Measurements from ENCODE around the gene ARPC2.

ARPC2 gene

DNA sequence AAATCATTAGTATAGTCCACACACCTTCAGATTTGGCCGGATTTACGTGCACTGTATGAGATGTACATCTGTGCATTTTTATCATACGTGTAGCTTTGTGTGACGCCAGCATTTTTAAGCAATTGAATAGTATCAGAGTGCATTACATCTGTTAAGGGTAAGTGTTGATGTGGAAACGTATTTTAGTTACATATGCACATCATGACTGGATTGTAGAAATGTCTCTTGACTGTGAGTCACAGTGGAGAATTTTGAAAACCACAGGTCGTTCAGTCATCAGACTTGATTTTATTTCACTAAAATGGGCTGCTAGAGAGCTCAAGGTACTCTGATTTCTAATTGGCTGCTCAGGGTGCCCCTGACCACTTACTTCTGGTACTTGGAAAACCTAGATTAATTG lies 38.5 kb downstream of the ARPC2 start:
- DNase-seq: no peak

DNA sequence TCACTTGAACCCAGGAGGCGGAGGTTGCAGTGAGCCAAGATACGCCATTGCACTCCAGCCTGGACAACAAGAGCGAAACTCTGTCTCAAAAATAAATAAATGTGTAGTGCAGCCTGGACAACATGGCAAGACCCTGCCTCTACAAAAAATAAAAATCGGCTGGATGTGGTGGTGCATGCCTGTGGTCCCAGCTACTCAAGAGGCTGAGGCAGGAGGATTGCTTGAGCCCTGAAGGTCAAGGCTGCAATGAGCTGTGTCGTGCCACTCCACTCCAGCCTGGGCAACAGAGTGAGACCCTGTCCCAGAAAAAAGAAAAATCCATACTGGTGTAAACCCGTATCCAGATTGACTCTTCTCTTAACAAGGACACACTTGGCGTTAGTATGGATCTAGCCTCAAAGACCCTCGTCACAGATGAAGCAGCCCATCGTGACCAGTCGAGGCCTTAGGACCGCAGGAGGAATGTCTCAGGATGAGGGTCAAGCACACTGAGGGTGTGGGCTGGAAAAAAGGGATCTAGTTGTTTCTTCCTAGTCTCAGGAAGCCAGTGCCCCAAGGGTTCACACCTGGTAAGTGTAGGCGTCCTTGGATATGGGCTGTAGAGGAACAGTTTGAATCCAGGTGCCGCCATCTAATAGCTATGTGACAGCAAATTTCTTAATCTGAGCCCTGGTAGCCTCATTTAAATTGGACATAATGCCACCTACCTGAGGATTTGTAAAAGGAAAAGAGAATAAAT lies 39.8 kb downstream of the ARPC2 start:
- DNase-seq: no peak

DNA sequence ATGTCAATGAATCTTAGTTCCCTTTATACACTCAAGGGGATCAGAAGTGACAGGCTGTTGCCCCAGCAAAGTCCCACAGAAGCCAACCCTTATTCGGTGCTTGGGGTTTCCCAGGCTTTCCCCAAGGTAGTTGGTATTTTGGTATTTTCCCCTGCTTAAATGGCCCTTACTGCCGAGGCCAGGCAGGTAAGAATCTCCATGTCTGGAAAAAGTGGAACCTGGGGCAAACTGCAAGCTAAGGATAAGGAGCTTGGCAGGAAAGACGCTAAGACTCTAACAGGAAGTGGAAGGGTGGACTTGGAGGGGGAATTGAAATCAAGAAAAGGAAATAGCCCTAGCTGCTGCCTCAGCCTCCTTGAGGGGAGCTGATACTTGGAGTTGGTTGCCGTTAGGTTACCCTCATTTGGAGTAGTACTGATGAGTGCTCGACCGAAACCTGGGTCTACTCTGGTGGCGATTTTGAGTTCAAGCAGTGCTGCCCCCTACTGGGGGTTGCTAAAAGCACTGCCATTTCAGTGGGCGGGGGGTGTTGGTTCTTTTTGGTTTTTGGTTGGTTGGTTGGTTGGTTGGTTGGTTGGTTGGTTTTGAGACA lies 40.5 kb downstream of the ARPC2 start:
- DNase-seq: peak; percentile 43 to 54

DNA sequence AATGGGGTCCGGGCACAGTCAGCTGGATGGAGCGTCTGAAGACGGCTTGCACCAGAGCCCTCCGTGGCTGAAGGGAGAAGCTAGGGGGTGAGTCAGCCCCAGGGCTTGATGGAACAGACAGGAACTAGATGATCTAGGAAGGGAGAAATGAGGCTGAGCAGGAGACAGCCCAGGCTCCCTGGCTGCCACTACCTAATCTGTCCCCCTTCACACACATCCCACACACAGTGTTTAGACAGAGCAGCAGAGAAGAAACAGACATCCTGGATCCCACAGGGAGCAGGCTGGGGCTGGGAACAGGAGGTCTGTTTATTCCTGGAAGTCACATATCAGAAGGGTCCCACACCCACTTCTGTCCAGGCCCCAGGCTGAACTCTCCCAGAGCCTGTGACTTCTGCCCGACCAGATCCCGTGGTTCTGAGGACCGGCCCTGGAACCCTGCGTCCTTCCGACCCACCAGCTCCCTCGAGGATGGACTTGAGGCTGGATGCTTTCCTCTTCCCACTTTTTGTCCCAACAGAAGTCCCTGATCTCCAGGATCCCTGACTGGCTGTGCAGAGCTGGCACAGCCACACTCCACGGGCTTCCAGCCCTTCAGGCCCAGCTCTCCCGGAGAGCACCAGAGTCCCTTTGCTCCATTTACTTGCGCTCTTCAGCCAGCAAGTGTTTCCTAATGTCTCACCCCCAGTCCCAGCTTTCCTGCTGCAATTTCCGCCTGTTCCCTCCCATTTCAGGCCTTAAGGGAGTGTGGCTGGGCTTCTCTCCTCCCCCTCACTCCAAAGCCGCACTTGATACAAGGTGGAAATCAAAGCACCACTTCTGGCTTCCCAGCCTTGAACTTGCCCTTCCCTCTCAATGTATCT lies 42.3 kb downstream of the ARPC2 start:
- no peak for DNase-seq

DNA sequence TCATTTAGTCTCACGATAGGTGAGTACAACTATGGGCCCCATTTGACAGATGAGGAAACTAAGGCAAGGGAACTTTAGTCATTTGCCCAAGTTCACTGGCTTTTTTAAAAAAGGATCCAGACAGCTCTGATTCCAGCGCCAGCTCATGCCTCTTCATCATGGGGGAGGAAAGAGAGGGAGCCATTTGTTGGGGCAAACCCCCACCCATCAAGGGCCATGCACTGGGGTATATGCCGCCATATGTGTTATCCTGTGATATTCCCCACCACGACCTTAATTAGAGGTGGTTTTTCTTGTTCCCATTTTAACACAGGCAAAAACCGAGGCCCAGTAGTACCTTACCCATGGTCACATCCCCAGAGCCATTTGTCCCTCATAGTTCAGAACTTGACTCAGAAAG lies 43.2 kb downstream of the ARPC2 start:
- no peak for DNase-seq

DNA sequence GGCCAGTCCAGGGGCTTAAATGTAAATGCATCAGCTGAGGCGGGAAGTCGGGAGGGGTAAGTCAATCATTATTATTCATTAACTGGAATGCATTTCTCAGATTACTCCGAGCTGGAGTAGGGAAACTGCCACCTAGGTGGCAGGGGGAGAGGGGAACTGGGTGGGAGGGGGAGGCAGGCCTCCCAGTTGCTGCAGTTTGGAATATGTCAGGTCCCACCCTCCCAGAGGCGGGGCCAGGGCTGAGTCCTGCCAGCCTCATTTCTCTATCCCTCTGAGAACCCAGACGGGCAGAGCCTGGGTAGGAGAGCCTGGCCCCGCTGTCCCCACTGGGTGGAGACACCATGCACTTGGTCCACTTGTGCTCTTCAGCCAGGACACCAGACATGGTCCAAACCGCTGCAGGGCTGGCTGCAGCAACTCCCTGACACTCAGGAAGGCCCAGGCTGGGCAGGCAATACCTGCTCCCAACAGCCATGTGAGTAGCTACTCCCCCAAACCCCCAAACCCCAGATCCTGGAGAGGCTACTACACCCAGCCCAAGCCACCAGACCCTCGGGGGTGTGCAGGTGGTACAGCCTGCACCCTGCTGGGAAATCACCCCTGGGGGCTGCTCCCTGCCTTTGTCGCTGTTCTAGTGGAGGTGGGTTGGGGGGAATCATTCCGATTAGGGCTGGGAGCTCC lies 43.9 kb downstream of the ARPC2 start, which contains the start of gene GPBAR1:
Gene GPBAR1 (plus strand): TSS at position 274 of the 681 bp plus-strand sequence. CDS start 1,710 bp downstream, outside the sequence.
- no peak for DNase-seq

DNA sequence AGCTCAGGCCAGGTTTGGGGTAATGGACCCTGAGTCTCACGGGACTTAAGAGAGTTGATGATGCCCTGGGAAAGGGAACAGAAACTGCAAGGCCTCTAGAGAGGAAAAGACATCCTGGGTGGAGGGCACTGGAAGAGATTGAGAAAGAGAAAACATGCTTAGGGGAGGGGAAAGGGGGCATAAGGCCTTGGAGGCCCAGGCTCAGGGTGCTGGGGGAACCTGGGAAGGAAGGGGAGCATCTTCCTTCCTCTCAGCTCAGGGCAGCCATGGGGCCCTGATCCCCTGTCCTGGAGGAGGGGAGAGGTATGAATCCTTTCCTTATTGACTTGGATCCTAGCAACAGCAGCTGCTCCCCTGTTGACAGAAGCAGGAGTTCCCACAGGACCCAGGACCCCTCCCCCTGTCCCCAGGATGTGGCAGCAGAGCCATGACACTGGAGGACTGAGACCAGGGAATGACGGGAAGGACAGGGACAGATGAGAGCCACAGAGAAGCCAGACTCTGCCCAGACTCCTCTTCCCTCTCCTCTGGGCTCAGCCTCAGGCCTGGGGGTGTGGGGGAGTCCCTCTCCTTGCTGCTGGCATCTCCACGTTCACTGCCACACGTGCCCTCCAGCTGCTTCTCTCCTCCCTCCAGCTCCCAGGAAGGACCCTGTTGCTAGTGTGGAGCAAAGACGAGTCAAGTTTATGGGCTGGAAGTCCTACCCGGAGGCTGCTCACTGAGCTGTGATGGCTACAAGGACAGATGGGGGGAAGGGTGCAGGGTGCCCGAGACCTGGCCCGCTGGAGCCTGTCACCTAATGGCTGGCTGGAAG lies 44.6 kb downstream of the ARPC2 start:
- no peak for DNase-seq

DNA sequence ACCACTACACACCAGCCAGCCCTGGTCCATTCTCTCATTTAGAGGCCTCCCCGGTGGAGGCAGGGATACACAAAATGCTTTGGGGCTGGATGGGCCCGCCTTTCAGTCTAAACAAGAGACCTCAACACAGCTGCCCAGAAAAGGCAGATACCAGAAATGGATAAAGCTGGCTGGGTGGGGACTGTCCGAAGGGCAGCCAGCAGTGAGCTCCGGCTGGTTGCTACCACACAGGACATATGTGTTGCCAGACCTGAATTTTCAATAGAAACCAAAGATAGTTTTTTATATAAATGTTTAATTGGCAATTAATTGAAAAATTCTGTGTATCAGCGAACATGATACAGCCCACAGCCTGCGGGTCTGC lies 45.2 kb downstream of the ARPC2 start:
- DNase-seq: no peak

DNA sequence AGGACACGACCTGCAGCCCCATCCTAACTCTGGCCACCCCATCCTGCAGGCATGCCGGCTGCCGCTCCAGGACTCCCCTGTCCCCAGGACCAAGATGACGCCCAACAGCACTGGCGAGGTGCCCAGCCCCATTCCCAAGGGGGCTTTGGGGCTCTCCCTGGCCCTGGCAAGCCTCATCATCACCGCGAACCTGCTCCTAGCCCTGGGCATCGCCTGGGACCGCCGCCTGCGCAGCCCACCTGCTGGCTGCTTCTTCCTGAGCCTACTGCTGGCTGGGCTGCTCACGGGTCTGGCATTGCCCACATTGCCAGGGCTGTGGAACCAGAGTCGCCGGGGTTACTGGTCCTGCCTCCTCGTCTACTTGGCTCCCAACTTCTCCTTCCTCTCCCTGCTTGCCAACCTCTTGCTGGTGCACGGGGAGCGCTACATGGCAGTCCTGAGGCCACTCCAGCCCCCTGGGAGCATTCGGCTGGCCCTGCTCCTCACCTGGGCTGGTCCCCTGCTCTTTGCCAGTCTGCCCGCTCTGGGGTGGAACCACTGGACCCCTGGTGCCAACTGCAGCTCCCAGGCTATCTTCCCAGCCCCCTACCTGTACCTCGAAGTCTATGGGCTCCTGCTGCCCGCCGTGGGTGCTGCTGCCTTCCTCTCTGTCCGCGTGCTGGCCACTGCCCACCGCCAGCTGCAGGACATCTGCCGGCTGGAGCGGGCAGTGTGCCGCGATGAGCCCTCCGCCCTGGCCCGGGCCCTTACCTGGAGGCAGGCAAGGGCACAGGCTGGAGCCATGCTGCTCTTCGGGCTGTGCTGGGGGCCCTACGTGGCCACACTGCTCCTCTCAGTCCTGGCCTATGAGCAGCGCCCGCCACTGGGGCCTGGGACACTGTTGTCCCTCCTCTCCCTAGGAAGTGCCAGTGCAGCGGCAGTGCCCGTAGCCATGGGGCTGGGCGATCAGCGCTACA lies 45.9 kb downstream of the ARPC2 start:
- no peak for DNase-seq

DNA sequence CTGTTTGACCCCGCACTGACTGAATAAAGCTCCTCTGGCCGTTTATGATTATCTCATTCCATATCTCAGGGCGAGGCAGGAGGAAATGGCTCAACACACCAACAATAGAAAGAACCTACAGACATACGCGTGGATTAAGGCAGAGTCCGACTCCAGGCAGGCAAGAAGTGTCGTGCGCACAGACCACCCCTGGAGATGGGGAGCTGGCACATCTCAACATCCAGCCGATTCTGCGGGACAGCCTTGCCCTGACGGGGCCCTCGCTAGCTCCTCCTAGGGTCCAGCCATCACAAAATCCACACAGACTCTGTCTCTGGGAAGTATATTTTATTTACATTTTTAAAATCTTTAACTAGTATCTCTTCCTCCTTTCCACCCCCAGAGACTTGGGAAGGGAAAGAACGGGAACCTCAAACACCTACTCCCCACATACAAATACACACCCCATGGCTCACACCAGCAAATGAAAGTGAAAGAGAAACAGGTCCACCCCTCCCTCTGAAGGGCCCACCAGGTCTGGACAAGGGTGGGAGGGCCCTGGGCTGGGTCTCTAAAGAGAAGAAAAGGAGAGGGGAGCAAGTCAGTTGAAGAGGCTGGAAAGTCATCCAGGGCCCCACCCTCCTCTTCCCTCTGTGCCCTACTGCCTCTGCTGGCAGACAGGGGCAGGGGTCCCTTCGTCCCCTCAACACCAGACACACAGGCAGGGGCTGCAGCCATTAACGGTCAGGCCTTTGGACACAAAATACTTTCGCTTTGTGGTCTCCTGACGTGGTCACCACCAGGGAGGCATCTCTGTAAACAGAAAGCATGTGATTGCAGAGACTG lies 47.0 kb downstream of the ARPC2 start:
- DNase-seq: no peak

DNA sequence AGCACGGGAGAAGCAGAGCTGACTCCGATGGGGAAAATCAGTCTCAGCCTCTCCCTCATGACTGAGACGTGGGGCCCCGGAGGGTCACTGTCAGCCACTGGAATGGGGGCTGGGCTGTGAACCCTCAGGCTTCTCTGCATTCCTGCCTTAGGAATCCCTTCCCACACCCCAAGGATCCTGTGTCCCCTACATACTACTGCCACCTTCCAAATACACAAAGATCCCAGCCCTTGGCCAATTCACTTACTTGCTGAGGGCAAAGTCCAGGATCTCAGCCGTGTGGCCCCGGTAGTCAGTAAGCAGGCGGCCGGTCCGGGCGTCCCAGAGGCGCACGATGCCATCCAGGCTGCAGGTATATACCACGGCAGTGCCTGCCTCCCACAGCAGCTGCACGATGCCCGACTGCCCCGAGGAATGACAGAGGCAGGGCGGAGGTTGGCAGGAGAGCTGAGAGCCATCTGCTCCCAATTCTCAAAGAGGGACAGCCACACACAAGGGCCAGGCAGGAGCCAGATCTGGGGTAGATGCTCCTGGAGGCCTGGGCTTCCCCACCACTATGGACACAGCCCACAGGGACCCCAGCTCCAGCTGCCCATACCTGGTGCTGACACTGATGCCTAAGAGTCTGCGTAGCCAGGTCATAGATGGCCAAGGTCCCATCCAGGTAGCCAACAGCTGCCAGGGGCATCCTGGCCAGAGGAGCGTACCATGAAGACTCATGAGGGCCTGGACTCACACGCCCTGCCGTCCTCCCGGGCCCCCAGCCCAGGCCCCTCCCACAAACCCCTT lies 48.0 kb downstream of the ARPC2 start:
- DNase-seq: no peak

DNA sequence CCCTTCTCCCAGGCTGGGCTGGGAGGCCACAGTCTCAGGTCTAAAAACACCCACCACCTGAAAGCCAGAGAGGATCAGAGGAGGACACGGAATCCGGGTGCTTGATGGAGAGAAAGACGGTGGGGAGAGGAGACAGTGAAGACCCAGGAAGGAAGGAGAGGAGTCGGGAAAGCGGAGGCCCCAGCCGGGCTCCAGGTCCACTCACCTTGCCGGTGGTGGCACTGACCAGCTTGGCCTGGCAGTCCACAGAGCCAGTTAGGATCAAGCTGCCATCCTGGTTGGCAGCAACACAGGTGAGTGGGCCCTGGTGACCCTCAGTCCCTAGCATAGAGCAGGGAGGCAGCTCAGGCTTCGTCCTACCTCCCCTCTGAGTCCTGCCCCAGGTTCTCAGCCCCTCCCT lies 48.6 kb downstream of the ARPC2 start:
- DNase-seq: no peak

DNA sequence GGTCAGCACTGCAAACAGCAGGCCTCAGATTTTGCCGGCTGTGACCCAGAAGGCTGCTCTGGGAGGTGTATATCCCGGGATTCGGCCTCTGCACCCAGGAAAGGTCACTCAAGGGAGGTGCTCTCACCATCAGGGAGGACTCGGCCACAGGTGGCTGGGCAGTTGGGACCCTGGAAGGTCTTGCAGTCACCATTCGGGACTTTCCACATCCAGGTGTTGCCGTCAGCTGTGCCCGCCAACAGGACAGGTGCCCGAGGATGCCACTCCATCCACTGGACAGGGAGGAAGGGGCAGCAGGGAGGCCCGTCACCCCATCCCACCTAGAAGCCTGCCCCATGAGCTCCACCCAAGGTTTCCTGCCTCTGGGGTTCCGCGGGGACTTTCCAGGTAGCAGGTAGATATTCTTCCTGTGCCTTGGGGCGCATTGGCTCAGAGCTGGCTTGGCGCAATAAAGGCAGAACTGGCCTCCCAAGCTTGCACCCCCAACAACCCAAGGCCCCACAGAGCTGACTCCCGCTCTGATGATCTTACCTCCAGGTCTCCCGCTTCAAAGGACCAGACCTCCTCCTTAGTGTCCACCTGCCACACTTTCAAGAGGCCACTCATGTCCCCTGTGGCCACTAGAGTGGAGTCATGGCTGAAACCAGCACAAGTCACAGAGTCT lies 49.5 kb downstream of the ARPC2 start:
- DNase-seq: no peak

DNA sequence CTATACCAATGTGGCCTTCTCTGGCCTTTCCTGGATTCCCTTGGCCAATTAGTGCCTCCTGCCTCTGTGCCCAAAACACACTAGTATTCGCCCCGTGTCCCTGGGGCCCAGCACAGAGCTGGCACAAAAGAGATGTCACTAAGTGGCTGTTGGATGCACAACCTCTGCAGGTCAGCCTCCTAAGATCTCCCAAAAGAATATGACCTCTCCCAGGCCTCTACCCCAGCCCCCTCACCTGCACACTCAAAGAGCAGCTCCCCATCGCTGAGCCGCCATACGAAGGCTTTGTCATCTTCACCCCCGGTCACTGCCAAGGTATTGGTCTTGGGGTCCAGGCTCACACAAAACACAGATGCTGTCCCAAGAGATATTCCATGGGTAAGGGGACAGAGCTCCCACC lies 50.3 kb downstream of the ARPC2 start:
- DNase-seq: no peak

DNA sequence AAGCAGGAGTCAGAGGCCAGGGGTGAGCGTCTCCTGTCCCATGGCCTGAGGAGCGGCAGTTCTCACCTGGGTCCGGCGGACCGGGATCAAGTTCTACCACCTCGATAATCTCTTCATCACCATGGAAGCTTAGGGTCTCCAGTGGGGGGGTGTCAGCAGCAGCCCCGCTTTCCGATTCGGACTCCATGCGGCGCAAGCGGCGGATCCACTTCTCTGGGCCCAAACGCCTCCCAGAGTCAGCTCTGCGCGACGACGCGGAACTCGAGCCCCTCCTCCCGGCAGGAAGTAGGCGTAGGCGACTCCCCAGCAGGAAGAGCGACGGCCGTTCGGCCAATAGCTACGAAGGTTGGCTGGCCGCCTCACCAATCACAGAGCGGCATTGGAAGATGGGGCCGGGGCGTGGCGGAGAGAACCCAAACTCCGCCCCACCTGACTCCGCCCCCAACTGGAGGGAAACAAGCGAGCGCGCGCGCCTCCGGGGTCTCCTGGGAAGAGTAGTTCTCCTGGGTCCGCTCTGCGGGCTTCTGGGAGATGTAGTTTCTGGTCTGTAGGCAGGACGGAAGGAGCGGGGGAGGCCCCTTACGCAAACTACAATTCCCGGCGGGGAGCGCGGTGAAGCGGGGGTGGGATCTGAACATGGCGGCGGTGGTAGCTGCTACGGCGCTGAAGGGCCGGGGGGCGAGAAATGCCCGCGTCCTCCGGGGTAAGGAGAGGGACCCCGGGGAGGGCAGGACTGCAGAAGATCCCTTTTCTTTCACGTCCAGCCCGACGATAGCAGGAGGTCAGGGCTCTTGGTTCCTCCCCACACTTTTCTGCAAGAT lies 53.1 kb downstream of the ARPC2 start, which contains the start of the genes AAMP and PNKD:
Gene AAMP (minus strand): TSS at position 238 of the 821 bp plus-strand sequence. CDS start 51 bp downstream, at position 187.
Gene PNKD (plus strand): TSS at position 620 of the 821 bp plus-strand sequence. CDS start 17 bp downstream, at position 637.
- peak; percentile 99 for DNase-seq

DNA sequence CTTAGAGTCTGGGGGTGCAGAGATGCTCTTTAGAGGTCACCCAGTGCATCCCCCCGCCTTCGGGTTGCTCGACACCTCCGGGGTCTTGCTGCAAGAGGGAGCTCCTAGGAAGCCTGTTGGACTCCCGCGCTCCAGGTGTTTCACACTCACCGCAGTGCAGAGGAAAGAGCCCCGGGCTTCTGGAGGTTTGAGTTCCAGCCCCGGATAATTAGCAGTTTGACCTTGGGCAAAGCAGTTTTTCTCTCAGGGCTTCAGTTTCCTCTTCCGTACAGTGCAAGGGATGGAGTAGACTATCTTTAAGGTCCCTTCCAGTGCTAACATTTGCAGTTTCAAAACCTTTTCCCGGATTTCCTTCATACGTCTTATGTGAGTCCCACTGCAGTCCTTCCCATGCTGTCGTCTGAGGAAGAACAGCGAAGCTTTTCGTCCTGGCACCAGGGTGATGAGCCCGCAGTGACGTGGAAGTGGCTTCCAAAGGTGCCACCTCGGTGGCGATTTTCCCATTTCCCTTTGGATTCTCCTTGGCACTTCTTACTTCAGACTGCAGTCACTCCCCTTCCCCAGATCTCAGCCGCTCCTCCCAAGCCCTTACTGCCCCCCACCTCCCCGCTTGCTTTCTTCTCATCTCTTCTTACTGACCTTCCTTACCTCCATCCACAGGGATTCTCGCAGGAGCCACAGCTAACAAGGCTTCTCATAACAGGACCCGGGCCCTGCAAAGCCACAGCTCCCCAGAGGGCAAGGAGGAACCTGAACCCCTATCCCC lies 53.9 kb downstream of the ARPC2 start:
- no peak for DNase-seq

DNA sequence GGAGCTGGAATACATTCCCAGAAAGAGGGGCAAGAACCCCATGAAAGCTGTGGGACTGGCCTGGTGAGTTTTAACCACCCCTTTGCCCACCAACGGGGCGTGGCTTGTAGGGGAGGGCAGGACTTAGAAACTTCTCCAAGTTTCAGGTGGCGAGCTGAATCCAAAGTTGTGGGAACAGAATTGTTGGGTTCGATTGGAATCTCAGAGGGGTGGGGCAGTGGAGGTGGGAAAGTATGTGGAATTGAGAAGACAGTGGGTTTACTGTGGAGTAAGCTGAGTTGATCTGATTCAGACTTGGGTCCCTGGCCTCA lies 54.5 kb downstream of the ARPC2 start:
- no peak for DNase-seq
